ENCODE measurements around the gene MAST4. TPM values are rescaled to one million over a fixed set of nuclear protein-coding genes. Genes with fewer than 3 reads are reported as not detected.
A peak's percentile ranks its signal among the peaks of the same experiment; 100 is the strongest.

Gene MAST4
- total RNA-seq, 4 donors from 2014 or later, result 19.5 to 44.1 (median 24.1) TPM

DNA sequence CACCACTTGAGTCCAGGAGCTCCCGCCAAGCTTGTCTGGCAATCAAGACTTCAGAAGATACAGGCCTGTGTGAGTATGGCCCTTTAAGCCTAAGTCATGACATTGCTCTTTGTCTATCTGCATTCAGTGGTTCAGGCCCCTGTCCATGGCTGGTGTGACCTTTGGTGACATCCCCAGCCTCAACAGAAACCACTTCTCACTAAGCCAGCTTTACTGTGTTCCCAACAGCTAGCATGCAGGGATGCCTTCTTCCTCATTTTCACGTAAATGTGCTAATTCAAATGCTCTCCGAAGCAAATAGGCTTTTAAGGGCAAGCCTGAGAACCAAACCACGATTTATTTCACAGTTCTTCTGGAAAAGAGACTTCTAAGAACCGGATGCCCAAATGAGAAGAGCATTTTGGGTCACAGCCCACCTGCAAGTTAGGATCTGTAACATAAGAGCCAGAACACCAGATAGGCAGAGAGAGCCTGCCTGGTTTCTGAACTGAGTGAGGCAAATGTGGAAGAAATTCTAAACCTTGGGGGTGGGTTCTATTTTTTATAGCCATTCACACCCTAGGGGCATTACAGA is 585.5 kb downstream of the MAST4 start:
- 56 to 62% methylated on average over 5 of the region's 5 CpGs for WGBS, 2 donors
- peak overlapping the region in 2 of 4 donors; percentile 56 to 64 for H3K27ac ChIP-seq
- no peak for TF ChIP-seq CTCF (IDR thresholded peaks at IDR 0.05)
- peak in 1 of 2 donors; percentile 31 for TF ChIP-seq EP300 (IDR thresholded peaks at IDR 0.05)

DNA sequence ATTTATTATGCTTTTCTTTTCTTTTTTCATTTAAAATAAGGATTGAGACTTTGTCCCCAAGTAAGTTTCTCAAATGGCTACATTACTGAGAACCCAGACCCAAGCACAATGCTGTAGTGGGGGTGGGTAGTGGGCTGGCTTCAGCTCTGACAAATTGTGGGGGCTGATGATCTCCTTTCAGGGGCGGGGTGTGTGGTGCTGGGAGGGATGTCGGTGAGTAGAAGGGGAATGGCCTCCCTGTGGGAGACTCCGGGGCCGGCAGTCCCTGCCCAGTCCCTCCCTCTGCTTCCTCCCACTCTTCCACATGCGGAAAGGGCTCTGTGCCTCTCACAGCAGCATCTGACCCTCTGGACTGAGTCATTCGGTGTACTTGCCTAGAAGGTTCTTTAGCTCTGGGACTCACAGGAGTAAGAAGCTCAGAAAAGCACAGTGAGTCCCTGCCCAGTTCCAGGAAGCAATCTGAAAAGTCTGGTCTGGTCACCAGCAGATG is 586.2 kb downstream of the MAST4 start:
- Histone ChIP-seq H3K27ac (peak overlapping the region in 3 of 4 donors; percentile 4 to 64 (median 56)), H3K4me3 (no peak overlapping the region), H3K9me3 (peaks cover 0 to 2% (median 0%) of the 10 kb centered on the region in 4 donors), H3K4me1 (peaks cover 0 to 18% (median 6%) of the 10 kb centered on the region in 4 donors), H3K27me3 (no peaks in the 10 kb centered on the region), H3K36me3 (no peaks in the 10 kb centered on the region)
- TF ChIP-seq POLR2A (IDR thresholded peaks at IDR 0.05) (no peak), EP300 (IDR thresholded peaks at IDR 0.05) (peak in 1 of 2 donors; percentile 33)
- DNase-seq (ENCODE audit: low spot score in 2 of 2), result peak in 1 of 2 donors; percentile 61
- WGBS, 2 donors, result 5 to 8% methylated on average over 6 of the region's 6 CpGs

More for the DNA sequence above, 585.5 kb downstream of the MAST4 start:
- Histone ChIP-seq H3K4me3 (no peak overlapping the region), H3K9me3 (peaks cover 0 to 8% (median 0%) of the 10 kb centered on the region in 4 donors), H3K27me3 (no peaks in the 10 kb centered on the region), H3K36me3 (no peaks in the 10 kb centered on the region), H3K4me1 (peaks cover 0 to 18% (median 6%) of the 10 kb centered on the region in 4 donors)
- no peak for DNase-seq (ENCODE audit: low spot score in 2 of 2)

GRCh38 chr5:67183859-67184258 is 587.7 kb downstream of the MAST4 start:
- WGBS, 2 donors, result 87 to 95% methylated on average over 3 of the region's 3 CpGs
- Histone ChIP-seq H3K27ac (no peak overlapping the region), H3K9me3 (no peaks in the 10 kb centered on the region), H3K4me1 (peaks cover 0 to 18% (median 6%) of the 10 kb centered on the region in 4 donors), H3K36me3 (no peaks in the 10 kb centered on the region), H3K27me3 (no peaks in the 10 kb centered on the region), H3K4me3 (no peak overlapping the region)
- TF ChIP-seq EP300 (IDR thresholded peaks at IDR 0.05), result no peak
- no peak for TF ChIP-seq CTCF (IDR thresholded peaks at IDR 0.05)
- no peak for TF ChIP-seq POLR2A (IDR thresholded peaks at IDR 0.05)
- no peak for DNase-seq (ENCODE audit: low spot score in 2 of 2)

GRCh38 chr5:67187006-67187715 is 591.0 kb downstream of the MAST4 start:
- Histone ChIP-seq H3K4me3 (no peak overlapping the region), H3K9me3 (no peaks in the 10 kb centered on the region), H3K27ac (no peak overlapping the region), H3K27me3 (peaks cover 0 to 5% of the 10 kb centered on the region in 2 donors), H3K36me3 (no peaks in the 10 kb centered on the region), H3K4me1 (peaks cover 0 to 10% (median 5%) of the 10 kb centered on the region in 4 donors)
- no peak for TF ChIP-seq CTCF (IDR thresholded peaks at IDR 0.05)
- TF ChIP-seq EP300 (IDR thresholded peaks at IDR 0.05), result no peak
- no peak for TF ChIP-seq POLR2A (IDR thresholded peaks at IDR 0.05)
- WGBS, 2 donors, result 23 to 33% methylated on average over 1 of the region's 1 CpG
- no peak for DNase-seq (ENCODE audit: low spot score in 2 of 2)

DNA sequence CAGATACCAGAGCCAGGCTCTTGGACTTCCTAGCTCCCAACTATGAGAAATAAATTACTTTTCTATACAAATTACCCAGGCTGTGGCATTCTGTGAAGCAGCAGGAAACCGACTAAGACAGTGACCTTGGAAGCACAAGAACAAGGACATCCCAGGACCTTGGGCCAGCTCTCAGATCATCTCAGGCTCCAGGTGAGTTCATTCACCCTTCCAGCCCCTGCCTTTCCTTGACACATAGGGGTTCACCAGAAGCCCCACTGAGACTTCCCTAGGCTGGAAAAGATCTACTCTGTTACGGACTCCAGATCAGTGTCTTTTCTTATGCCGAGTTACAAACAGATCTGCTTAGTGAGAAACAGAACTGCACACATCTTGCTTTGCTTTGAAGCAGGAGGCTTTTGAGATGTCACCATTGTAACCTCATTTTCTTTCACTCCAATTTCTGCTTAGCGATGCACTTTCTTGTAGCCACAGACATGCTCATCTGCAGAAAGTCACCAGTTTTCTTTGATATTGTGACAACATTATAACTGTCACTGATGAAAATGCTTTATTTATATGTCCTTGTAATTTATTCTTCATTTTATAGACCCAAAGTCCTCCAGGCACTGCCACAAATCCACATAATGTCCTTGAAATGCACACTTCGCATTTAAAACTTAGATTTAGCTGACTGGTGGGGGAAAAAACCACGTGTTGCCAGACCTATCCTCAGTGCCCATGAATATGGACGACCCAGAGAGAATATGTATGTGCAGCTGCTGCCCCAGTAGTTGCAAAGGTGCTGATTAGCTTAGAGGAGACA is 592.3 kb downstream of the MAST4 start:
- Histone ChIP-seq H3K4me1 (peaks cover 0 to 10% (median under 1%) of the 10 kb centered on the region in 4 donors), H3K27me3 (peaks cover 0 to 6% of the 10 kb centered on the region in 2 donors), H3K4me3 (no peak overlapping the region), H3K27ac (no peak overlapping the region), H3K36me3 (no peaks in the 10 kb centered on the region), H3K9me3 (no peaks in the 10 kb centered on the region)
- 88 to 89% methylated on average over 7 of the region's 7 CpGs for WGBS, 2 donors
- DNase-seq (ENCODE audit: low spot score in 2 of 2), result no peak
- TF ChIP-seq EP300 (IDR thresholded peaks at IDR 0.05) (no peak), POLR2A (IDR thresholded peaks at IDR 0.05) (no peak), CTCF (IDR thresholded peaks at IDR 0.05) (no peak)

All from tibial nerve (tissue), 4 donors.